SU-DHL-6 (cell line): Measurements from ENCODE around the gene ATP9B.

Source experiments
- H2AFZ ChIP-seq: fragments of 200-600 bp; sonication (generic); 2 replicates; pipeline ENCODE4 v1.6.1; 2014; ENCODE audit warnings: low read depth, mild to moderate bottlenecking, moderate library complexity, mixed read lengths, antibody characterized with exemption, low read length; ENCODE audit not compliant: severe bottlenecking
- H3F3A ChIP-seq: fragments of 200-600 bp; shearing (Covaris generic); 2 replicates; pipeline ENCODE4 v1.6.0; 2016; ENCODE audit warnings: antibody characterized with exemption, mild to moderate bottlenecking; ENCODE audit not compliant: insufficient read depth
- H3K27ac ChIP-seq: fragments of 200-600 bp; sonication (generic); 2 replicates; pipeline ENCODE4 v1.5.1; 2016; ENCODE audit warnings: low read depth, mild to moderate bottlenecking, low read length, moderate library complexity, mixed read lengths
- H3K27me3 ChIP-seq: fragments of 200-600 bp; sonication (generic), shearing (Covaris generic); 2 replicates; pipeline ENCODE4 v1.6.0; 2014; ENCODE audit warnings: mild to moderate bottlenecking, low read length
- H3K36me3 ChIP-seq: fragments of 200-600 bp; sonication (generic); 2 replicates; pipeline ENCODE4 v1.6.1; 2014; ENCODE audit warnings: mild to moderate bottlenecking, low read length, mixed read lengths
- H3K4me2 ChIP-seq: fragments of 300-600, 200-600 bp; shearing (Covaris generic), sonication (generic); 2 replicates; pipeline ENCODE4 v1.6.0; 2014; ENCODE audit warnings: low read length, low read depth, mild to moderate bottlenecking; ENCODE audit not compliant: poor library complexity, severe bottlenecking
- H3K4me3 ChIP-seq: fragments of 200-600 bp; sonication (generic); 2 replicates; pipeline ENCODE4 v1.5.1; 2014; ENCODE audit warnings: antibody characterized with exemption, low read length, mild to moderate bottlenecking, mixed read lengths; ENCODE audit not compliant: insufficient read depth, poor library complexity, severe bottlenecking
- H3K79me2 ChIP-seq: fragments of 200-600 bp; sonication (generic); 2 replicates; pipeline ENCODE4 v1.6.1; 2014; ENCODE audit warnings: mild to moderate bottlenecking, low read length, moderate library complexity; ENCODE audit not compliant: insufficient read depth
- H3K9ac ChIP-seq: fragments of 200-600 bp; sonication (generic); 2 replicates; pipeline ENCODE4 v1.7.0; 2014; ENCODE audit warnings: mild to moderate bottlenecking, low read length
- H3K9me2 ChIP-seq: fragments of 200-600 bp; sonication (generic); replicated peaks from 2 replicates; pipeline ENCODE4 v1.6.1; 2014; ENCODE audit warnings: low read length; ENCODE audit not compliant: insufficient read depth
- H3K9me3 ChIP-seq: fragments of 200-600 bp; sonication (generic); 2 replicates; pipeline ENCODE4 v1.6.1; 2014; ENCODE audit warnings: low read length, mixed read lengths; ENCODE audit not compliant: insufficient read depth
- H4K20me1 ChIP-seq: fragments of 200-600 bp; sonication (generic); 2 replicates; pipeline ENCODE4 v1.6.1; 2014; ENCODE audit warnings: low read depth, mild to moderate bottlenecking, antibody characterized with exemption, low read length, moderate library complexity, mixed read lengths
- EZH2phosphoT487 ChIP-seq: fragments of 200-600 bp; sonication (generic), shearing (Covaris generic); conservative IDR thresholded peaks from 2 replicates; pipeline ENCODE4 v1.6.1; 2018; ENCODE audit warnings: mild to moderate bottlenecking, antibody characterized with exemption, low read length, moderate library complexity, mixed read lengths
- TF ChIP-seq, protein P1 (sequence below): fragments of 200-600 bp; sonication (generic); IDR thresholded peaks from one replicate; pipeline ENCODE4 v1.5.1; 2017; ENCODE audit warnings: antibody characterized with exemption, mild to moderate bottlenecking, low read length, moderate library complexity; ENCODE audit not compliant: insufficient read depth, poor library complexity, severe bottlenecking

The ATP9B gene

DNA sequence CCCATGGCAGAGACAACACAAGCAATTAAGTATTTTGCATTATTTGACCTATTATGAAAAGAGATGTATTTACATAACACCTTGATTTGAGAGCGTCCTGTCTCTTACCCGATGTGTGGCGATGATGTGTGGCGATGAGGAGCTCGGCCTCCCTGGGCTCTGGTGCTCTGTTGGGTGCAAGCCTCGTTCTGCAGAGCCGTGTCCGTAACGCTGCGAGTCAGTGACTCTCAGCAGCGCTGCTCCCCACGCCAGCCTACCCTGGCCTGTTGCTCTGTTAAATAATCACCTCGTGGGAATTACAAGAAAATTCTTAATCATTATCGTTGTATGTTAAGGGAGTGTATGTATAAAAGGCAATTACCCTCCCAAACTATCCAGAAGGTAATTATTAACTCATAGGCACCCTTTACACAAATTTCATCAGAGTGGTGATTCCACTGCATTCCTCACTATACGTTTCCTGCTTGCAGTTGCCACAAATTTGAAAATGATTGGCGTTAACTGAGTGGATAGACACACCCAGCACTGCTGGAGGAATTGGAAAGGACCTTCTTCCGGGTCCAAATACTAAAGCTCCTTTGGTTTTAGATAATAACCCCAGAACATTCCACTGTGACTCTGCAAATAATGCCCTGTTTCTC, 274.5 kb downstream of the ATP9B start:
- Histone ChIP-seq H3K4me2 (no peak overlapping the region), H3K36me3 (no peaks in the 10 kb centered on the region; the same call in 1 of the 2 replicates), H3K9ac (no peak overlapping the region), H2AFZ (no peak overlapping the region), H3K27me3 (no peaks in the 10 kb centered on the region), H3K9me3 (no peaks in the 10 kb centered on the region), H3K79me2 (no peaks in the 10 kb centered on the region), H3K4me3 (no peak overlapping the region), H3F3A (no peaks in the 10 kb centered on the region), H4K20me1 (no peaks in the 10 kb centered on the region), H3K9me2 (no peaks in the 10 kb centered on the region), H3K27ac (no peak overlapping the region)
- no peak for TF ChIP-seq EZH2phosphoT487
- TF ChIP-seq, protein P1, sequence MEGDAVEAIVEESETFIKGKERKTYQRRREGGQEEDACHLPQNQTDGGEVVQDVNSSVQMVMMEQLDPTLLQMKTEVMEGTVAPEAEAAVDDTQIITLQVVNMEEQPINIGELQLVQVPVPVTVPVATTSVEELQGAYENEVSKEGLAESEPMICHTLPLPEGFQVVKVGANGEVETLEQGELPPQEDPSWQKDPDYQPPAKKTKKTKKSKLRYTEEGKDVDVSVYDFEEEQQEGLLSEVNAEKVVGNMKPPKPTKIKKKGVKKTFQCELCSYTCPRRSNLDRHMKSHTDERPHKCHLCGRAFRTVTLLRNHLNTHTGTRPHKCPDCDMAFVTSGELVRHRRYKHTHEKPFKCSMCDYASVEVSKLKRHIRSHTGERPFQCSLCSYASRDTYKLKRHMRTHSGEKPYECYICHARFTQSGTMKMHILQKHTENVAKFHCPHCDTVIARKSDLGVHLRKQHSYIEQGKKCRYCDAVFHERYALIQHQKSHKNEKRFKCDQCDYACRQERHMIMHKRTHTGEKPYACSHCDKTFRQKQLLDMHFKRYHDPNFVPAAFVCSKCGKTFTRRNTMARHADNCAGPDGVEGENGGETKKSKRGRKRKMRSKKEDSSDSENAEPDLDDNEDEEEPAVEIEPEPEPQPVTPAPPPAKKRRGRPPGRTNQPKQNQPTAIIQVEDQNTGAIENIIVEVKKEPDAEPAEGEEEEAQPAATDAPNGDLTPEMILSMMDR, result no peak

DNA sequence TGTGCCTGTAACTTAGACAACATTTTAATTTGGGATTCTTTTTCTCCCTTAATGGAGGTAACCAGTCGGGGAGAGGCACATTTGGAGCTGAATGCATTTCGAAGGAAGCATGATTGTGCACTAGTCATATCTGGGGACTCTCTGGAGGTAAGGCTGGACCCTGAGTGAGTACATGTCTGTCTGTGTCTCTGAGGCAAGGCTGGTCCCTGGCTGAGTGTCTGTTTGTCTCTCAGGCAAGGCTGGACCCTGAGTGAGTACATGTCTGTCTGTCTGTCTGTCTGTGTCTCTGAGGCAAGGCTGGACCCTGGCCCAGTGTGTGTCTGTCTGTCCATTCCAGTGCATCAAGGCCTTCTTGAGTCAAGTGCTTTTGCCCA, 275.0 kb downstream of the ATP9B start:
- Histone ChIP-seq H3K79me2 (no peaks in the 10 kb centered on the region), H3K36me3 (no peaks in the 10 kb centered on the region; the same call in 1 of the 2 replicates), H3K9me2 (no peaks in the 10 kb centered on the region), H3K4me2 (no peak overlapping the region), H3F3A (no peaks in the 10 kb centered on the region), H3K9ac (no peak overlapping the region), H2AFZ (no peak overlapping the region), H3K27ac (no peak overlapping the region), H3K27me3 (no peaks in the 10 kb centered on the region), H4K20me1 (no peaks in the 10 kb centered on the region), H3K9me3 (no peaks in the 10 kb centered on the region), H3K4me3 (no peak overlapping the region)
- TF ChIP-seq, protein P1, result no peak
- TF ChIP-seq EZH2phosphoT487, result no peak

DNA sequence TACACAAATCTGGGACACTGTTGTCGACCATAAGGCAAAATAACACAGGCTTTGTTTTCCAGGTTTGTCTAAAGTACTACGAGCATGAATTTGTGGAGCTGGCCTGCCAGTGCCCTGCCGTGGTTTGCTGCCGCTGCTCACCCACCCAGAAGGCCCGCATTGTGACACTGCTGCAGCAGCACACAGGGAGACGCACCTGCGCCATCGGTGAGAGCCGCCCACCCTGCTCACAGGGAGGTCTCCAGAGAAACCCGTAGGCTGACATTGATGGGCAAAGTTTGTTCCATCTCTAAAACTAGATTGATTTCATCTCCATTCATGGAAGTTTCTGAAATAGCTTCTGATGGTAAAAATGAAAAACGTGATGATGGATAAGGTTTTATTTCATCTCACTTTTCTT, 276.2 kb downstream of the ATP9B start:
- Histone ChIP-seq H3K36me3 (no peaks in the 10 kb centered on the region; the same call in 1 of the 2 replicates), H3K9me3 (no peaks in the 10 kb centered on the region), H3K4me2 (no peak overlapping the region), H3K4me3 (no peak overlapping the region), H2AFZ (no peak overlapping the region), H3K27me3 (no peaks in the 10 kb centered on the region), H3K79me2 (no peaks in the 10 kb centered on the region), H3K9me2 (no peaks in the 10 kb centered on the region), H4K20me1 (no peaks in the 10 kb centered on the region), H3K27ac (no peak overlapping the region), H3K9ac (no peak overlapping the region), H3F3A (no peaks in the 10 kb centered on the region)
- TF ChIP-seq EZH2phosphoT487, result no peak
- TF ChIP-seq, protein P1, result no peak
